HG02943 (cell line): ENCODE measurements around the gene THADA.

ENCODE experiments used
- ATAC-seq: cut with Tn5 transposase; IDR thresholded peaks from one replicate; pipeline ENCODE4 v1.9.1; 2021; ENCODE audit warnings: mild to moderate bottlenecking, low read depth, moderate library complexity; ENCODE audit not compliant: unreplicated experiment

The THADA gene

GRCh38 chr2:43368483-43369385 lies 227.1 kb downstream of the THADA start:
- ATAC-seq = no peak

- no peak for ATAC-seq
These were observed 228.6 kb downstream of the THADA start for GRCh38 chr2:43367012-43367782.

GRCh38 chr2:43363120-43363519 lies 232.7 kb downstream of the THADA start:
- no peak for ATAC-seq

GRCh38 chr2:43361286-43361685 lies 234.6 kb downstream of the THADA start:
- ATAC-seq = no peak

- ATAC-seq = no peak
These were observed 235.7 kb downstream of the THADA start for GRCh38 chr2:43360137-43360536.

GRCh38 chr2:43358410-43359201 lies 237.2 kb downstream of the THADA start:
- ATAC-seq = no peak

- ATAC-seq = no peak
These were observed 239.1 kb downstream of the THADA start for GRCh38 chr2:43356774-43357173.

GRCh38 chr2:43355399-43355798 lies 240.4 kb downstream of the THADA start:
- ATAC-seq = no peak

GRCh38 chr2:43349904-43350303 lies 245.9 kb downstream of the THADA start:
- ATAC-seq = no peak

- ATAC-seq = no peak
These were observed 246.8 kb downstream of the THADA start for GRCh38 chr2:43348908-43349661.

GRCh38 chr2:43347746-43348145 lies 248.1 kb downstream of the THADA start:
- ATAC-seq = no peak

GRCh38 chr2:43346602-43347567 lies 249.0 kb downstream of the THADA start:
- no peak for ATAC-seq

- ATAC-seq = no peak
These were observed 250.0 kb downstream of the THADA start for GRCh38 chr2:43345872-43346271.

- no peak for ATAC-seq
These were observed 250.4 kb downstream of the THADA start for GRCh38 chr2:43345391-43345813.

- ATAC-seq = no peak
These were observed 250.9 kb downstream of the THADA start for GRCh38 chr2:43344868-43345373.

GRCh38 chr2:43343573-43344304 lies 252.1 kb downstream of the THADA start:
- ATAC-seq = no peak

GRCh38 chr2:43341959-43342757 lies 253.7 kb downstream of the THADA start:
- no peak for ATAC-seq
